Pancreas (tissue), 10 donors: ENCODE measurements around the gene PCDHGA9. TPM values are rescaled to one million over a fixed set of nuclear protein-coding genes. Genes with fewer than 3 reads are reported as not detected.
A peak's percentile ranks its signal among the peaks of the same experiment; 100 is the strongest.

Experiments used
- ATAC-seq, 4 donors: fragments of 200-7000 bp; cut with Tn5 transposase; one replicate each; pipeline versions ENCODE4 v1.8.0 to v1.9.1; 2020; ENCODE audit warnings: mild to moderate bottlenecking in 4 of 4, moderate library complexity in 4 of 4
- DNase-seq, 6 donors: peaks; one replicate each; pipeline ENCODE4 v3.0.0-alpha.2; 2020
- FAIRE-seq: peaks from 2 replicates; lab custom pipeline; 2012; peaks lifted over from hg19 to GRCh38; lab: Jason Lieb, UNC
- H3K27ac ChIP-seq, 4 donors: fragments of 200-600 bp; sonication (generic); 1 replicate in 3 of 4; 2 replicates in 1 of 4; pipeline versions ENCODE4 v1.5.0 to v1.8.0; 2020
- H3K27me3 ChIP-seq, 4 donors: fragments of 200-600 bp; one replicate each; pipeline ENCODE4 v1.8.0; 2021
- H3K36me3 ChIP-seq, 3 donors: fragments of 200-600 bp; sonication (generic) in 1 of 3; one replicate each; pipeline versions ENCODE4 v1.5.0 to v1.8.0; 2020 to 2021
- H3K4me1 ChIP-seq, 3 donors: fragments of 200-600 bp; one replicate each; pipeline ENCODE4 v1.8.0; 2021
- H3K4me3 ChIP-seq, 4 donors: fragments of 200-600 bp; sonication (generic) in 2 of 4; one replicate each; pipeline versions ENCODE4 v1.5.0 to v1.8.0; 2020 to 2021
- H3K9me3 ChIP-seq, 4 donors: fragments of 200-600 bp; one replicate each; pipeline ENCODE4 v1.8.0; 2021
- WGBS, 2 donors: extraction: QIAGEN DNeasy Blood & Tissue Kit; methylation state at CpG; one replicate each; pipeline ENCODE4 v1.1.7; 2013; 5-methylcytosine and 5-hydroxymethylcytosine counted together
- intact Hi-C, 3 donors: fragments of 100-400 bp; cut with DNase I; formaldehyde crosslinking; loops; one replicate each; pipeline versions ENCODE4 v1.11.1 to v1.14.2; 2022
- polyA plus RNA-seq, 2 donors: library from polyadenylated mRNA; stranded (reverse); fragments of 200-250 nt; gene quantifications; one replicate each; pipeline ENCODE4 v1.2.3, GENCODE V29; 2013
- total RNA-seq, 6 donors: library from RNA; stranded (reverse); fragmentation: NEBNext Ultra II Directional in 4 of 6; extraction: Animal tissue kit (Norgen Biotek cat#: 25700) in 4 of 6; gene quantifications; one replicate each; pipeline versions ENCODE4 v1.2.1 to v1.2.4, GENCODE V29; 2021 to 2023
- TF ChIP-seq, protein P1 (sequence below), 4 donors: fragments of 200-600 bp; sonication (generic) in 3 of 4; IDR thresholded peaks; one replicate each; pipeline versions ENCODE4 v1.5.0 to v1.8.0; 2021; ENCODE audit warnings: antibody characterized with exemption in 4 of 4
- donor health status: healthy with polysubstance abuse.
- donor health status: DM: no; HTN: no; CAD: no; lungs with moderate emphysema.
- donor health status: DM: no; HTN: no; CAD: no.
- donor health status: control.
- donor health status: control.
- donor health status: Bipolar disorder and iron deficiency.
- donor health status: DM: yes; HTN: yes; CAD: no.
- donor health status: DM: no; HTN: no; CAD: no.
- donor health status: DM: no; HTN: no; CAD: no.
- donor health status: DM: yes; HTN: yes; CAD: no.

PCDHGA9 gene
- total and polyA plus RNA-seq, 8 donors: 0.31 to 3.0 (median 2.0) TPM

DNA sequence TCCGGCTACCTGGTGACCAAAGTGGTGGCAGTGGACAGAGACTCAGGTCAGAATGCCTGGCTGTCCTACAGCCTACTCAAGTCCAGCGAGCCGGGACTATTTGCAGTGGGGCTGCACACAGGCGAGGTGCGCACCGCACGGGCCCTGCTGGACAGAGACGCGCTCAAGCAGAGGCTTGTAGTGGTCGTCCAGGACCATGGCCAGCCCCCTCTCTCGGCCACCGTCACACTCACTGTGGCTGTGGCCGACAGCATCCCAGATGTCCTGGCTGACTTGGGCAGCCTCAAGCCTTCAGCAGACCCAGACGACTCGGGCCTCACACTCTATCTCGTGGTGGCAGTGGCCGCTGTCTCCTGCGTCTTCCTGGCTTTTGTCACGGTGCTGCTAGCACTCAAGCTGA, 45.6 kb upstream of the PCDHGA9 start:
- no peak for ATAC-seq
- intact Hi-C loops: no loop called here

GRCh38 chr5:141359790-141360426, 42.7 kb upstream of the PCDHGA9 start, which contains the start of gene PCDHGB2:
Gene PCDHGB2 (plus strand): TSS chr5:141359994. CDS start chr5:141360136, 142 bp downstream.
- Histone ChIP-seq H3K27me3 (peaks cover 0 to 5% (median 0%) of the 10 kb centered on the region in 4 donors), H3K9me3 (peaks cover 0 to 9% (median 0%) of the 10 kb centered on the region in 4 donors), H3K4me3 (peak within 1 kb of the TSS in 1 of 4 donors; percentile 10), H3K36me3 (no peaks in the 10 kb centered on the region), H3K4me1 (no peaks in the 10 kb centered on the region), H3K27ac (no peak within 1 kb of the TSS)
- no peak for DNase-seq
- WGBS, 2 donors: 14 to 17% methylated on average over 24 of the region's 24 CpGs
- no peak for ATAC-seq
- FAIRE-seq: no peak
- TF ChIP-seq, protein P1, sequence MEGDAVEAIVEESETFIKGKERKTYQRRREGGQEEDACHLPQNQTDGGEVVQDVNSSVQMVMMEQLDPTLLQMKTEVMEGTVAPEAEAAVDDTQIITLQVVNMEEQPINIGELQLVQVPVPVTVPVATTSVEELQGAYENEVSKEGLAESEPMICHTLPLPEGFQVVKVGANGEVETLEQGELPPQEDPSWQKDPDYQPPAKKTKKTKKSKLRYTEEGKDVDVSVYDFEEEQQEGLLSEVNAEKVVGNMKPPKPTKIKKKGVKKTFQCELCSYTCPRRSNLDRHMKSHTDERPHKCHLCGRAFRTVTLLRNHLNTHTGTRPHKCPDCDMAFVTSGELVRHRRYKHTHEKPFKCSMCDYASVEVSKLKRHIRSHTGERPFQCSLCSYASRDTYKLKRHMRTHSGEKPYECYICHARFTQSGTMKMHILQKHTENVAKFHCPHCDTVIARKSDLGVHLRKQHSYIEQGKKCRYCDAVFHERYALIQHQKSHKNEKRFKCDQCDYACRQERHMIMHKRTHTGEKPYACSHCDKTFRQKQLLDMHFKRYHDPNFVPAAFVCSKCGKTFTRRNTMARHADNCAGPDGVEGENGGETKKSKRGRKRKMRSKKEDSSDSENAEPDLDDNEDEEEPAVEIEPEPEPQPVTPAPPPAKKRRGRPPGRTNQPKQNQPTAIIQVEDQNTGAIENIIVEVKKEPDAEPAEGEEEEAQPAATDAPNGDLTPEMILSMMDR (IDR thresholded peaks at IDR 0.05): no peak
- intact Hi-C loops: loop anchor here in 1 of 3 donors (10.0 kb wide), 1 partner anchor 65 kb away; the partner anchor contains the start of gene PCDHGA11

More for the DNA sequence above, 45.6 kb upstream of the PCDHGA9 start:
- no peak overlapping the region for H3K4me3 ChIP-seq
- DNase-seq (no peak), FAIRE-seq (no peak)
- peaks cover 0 to 13% (median 0%) of the 10 kb centered on the region in 4 donors for H3K9me3 ChIP-seq
- no peaks in the 10 kb centered on the region for H3K4me1 ChIP-seq
- H3K36me3 ChIP-seq: no peaks in the 10 kb centered on the region
- TF ChIP-seq, protein P1 (IDR thresholded peaks at IDR 0.05): no peak
- H3K27me3 ChIP-seq: peaks cover 0 to 5% (median 0%) of the 10 kb centered on the region in 4 donors
- WGBS, 2 donors: 39 to 47% methylated on average over 19 of the region's 19 CpGs
- H3K27ac ChIP-seq: no peak overlapping the region

- FAIRE-seq: no peak
- ATAC-seq: no peak
Observed at GRCh38 chr5:141360685-141361084, 41.9 kb upstream of the PCDHGA9 start.

DNA sequence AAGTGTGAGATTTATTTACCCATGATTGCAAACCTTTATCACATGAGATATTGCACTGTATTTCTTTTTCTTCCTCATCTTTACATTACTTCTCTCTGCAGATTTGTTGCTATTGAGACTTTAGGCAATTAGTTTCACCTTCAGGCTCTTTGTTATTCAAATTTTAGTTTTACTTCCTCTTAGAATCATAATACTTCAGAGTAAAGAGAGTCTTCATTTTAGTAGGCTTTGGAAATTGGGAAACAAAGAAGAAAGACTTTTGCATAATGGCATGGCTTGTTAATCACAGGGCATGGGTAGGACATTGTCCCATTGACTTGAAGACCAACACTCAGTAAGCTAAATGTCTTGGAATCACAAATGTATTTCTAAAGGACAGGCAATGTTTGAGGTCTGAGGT, 39.9 kb upstream of the PCDHGA9 start:
- H3K4me1 ChIP-seq: no peaks in the 10 kb centered on the region
- H3K4me3 ChIP-seq: no peak overlapping the region
- H3K27ac ChIP-seq: no peak overlapping the region
- peaks cover 0 to 6% (median 0%) of the 10 kb centered on the region in 4 donors for H3K9me3 ChIP-seq
- ATAC-seq (no peak), FAIRE-seq (no peak), DNase-seq (no peak)
- intact Hi-C loops: loop anchor here in 1 of 3 donors (10.0 kb wide), 1 partner anchor 62 kb away; the partner anchor contains the start of gene PCDHGA11
- H3K36me3 ChIP-seq: no peaks in the 10 kb centered on the region
- H3K27me3 ChIP-seq: peaks cover 0 to 5% (median 0%) of the 10 kb centered on the region in 4 donors
- TF ChIP-seq, protein P1 (IDR thresholded peaks at IDR 0.05): no peak

More at GRCh38 chr5:141360685-141361084, 41.9 kb upstream of the PCDHGA9 start:
- H3K27ac ChIP-seq: no peak overlapping the region
- intact Hi-C loops: loop anchor here in 1 of 3 donors (10.0 kb wide), 1 partner anchor 64 kb away; the partner anchor contains the start of gene PCDHGA11
- DNase-seq: no peak
- no peaks in the 10 kb centered on the region for H3K4me1 ChIP-seq
- no peak overlapping the region for H3K4me3 ChIP-seq
- WGBS, 2 donors: 24 to 29% methylated on average over 15 of the region's 15 CpGs
- no peaks in the 10 kb centered on the region for H3K36me3 ChIP-seq
- H3K9me3 ChIP-seq: peaks cover 0 to 9% (median 0%) of the 10 kb centered on the region in 4 donors
- TF ChIP-seq, protein P1 (IDR thresholded peaks at IDR 0.05): no peak
- H3K27me3 ChIP-seq: peaks cover 0 to 5% (median 0%) of the 10 kb centered on the region in 4 donors
